Measurements from ENCODE around the gene MACF1. TPM values are rescaled to one million over a fixed set of nuclear protein-coding genes. Genes with fewer than 3 reads are reported as not detected.

Gene MACF1
- total RNA-seq, 1 donor from 2014 or later, result 222 TPM

DNA sequence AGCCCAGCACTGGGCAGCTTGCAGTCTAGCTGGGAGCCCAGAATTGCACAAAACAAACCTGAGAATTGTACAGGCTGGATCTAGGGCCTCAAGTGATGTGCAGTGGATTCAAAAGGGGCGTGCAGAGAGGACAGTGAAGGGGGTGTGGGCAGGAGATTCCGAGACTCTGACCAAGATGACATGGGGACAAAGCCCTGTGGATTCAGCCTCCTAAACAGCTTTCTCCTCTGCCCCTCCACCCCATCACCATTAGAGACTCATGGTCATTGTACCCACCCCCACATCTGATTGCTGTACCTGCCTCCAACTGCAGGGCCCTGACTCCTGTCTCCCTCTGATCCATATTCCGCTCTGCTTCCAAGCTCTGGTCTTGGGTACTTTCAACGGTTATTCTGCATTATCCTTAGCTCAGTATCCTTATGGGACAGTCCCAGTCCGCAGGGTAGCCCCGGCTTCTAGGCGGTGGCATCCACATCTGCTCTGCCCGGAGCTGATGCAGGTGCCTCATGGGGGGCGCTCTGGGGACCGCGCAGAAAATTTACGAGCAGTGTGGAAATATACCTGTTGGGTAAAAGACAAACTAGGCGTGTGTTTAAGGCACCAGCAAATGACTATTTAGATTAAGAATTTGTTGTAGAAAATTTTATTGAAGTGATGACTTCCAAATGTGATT, 285.2 kb downstream of the MACF1 start:
- no peaks in the 10 kb centered on the region for H3K4me1 ChIP-seq
- H3F3A ChIP-seq (ENCODE audit: low read depth), result peaks cover 45% of the 10 kb centered on the region
- no peak for DNase-seq (ENCODE audit: low spot score)
- no peaks in the 10 kb centered on the region for H3K79me2 ChIP-seq (ENCODE audit: low read depth)
- H4K20me1 ChIP-seq (ENCODE audit: low read depth), result peaks cover 25% of the 10 kb centered on the region
- H2AFZ ChIP-seq (replicated peaks), result no peak overlapping the region
- H3K27me3 ChIP-seq, result peaks cover 66% of the 10 kb centered on the region
- H3K27ac ChIP-seq, result no peak overlapping the region
- no peak overlapping the region for H3K4me3 ChIP-seq
- H3K9me3 ChIP-seq (ENCODE audit: low read depth), result no peaks in the 10 kb centered on the region
- no peak overlapping the region for H3K4me2 ChIP-seq
- H3K27me3 Mint-ChIP-seq (ENCODE audit: insufficient read depth, low read depth), result peaks cover 38% of the 10 kb centered on the region
- H3K36me3 ChIP-seq, result peaks cover 14% of the 10 kb centered on the region
- H3K27ac Mint-ChIP-seq, result no peak overlapping the region
- H3K4me3 Mint-ChIP-seq, result peak overlapping the region; percentile 63
- H3K9me3 Mint-ChIP-seq, result no peaks in the 10 kb centered on the region
- H3K4me1 Mint-ChIP-seq, result no peaks in the 10 kb centered on the region
- H3K9ac ChIP-seq, result no peak overlapping the region
- TF ChIP-seq EZH2 (IDR thresholded peaks at IDR 0.05) (no peak), EZH2phosphoT487 (IDR thresholded peaks at IDR 0.05) (no peak)
- TF ChIP-seq, protein P1, sequence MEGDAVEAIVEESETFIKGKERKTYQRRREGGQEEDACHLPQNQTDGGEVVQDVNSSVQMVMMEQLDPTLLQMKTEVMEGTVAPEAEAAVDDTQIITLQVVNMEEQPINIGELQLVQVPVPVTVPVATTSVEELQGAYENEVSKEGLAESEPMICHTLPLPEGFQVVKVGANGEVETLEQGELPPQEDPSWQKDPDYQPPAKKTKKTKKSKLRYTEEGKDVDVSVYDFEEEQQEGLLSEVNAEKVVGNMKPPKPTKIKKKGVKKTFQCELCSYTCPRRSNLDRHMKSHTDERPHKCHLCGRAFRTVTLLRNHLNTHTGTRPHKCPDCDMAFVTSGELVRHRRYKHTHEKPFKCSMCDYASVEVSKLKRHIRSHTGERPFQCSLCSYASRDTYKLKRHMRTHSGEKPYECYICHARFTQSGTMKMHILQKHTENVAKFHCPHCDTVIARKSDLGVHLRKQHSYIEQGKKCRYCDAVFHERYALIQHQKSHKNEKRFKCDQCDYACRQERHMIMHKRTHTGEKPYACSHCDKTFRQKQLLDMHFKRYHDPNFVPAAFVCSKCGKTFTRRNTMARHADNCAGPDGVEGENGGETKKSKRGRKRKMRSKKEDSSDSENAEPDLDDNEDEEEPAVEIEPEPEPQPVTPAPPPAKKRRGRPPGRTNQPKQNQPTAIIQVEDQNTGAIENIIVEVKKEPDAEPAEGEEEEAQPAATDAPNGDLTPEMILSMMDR (IDR thresholded peaks at IDR 0.05), result no peak
- peaks cover 14% of the 10 kb centered on the region for H3K36me3 Mint-ChIP-seq

- Histone ChIP-seq H3K36me3 (peaks cover 14% of the 10 kb centered on the region), H4K20me1 (ENCODE audit: low read depth) (peaks cover 25% of the 10 kb centered on the region), H3K4me1 (no peaks in the 10 kb centered on the region), H3K27me3 (peaks cover 70% of the 10 kb centered on the region), H2AFZ (replicated peaks) (peak overlapping the region; percentile 96), H3K27ac (no peak overlapping the region), H3K9me3 (ENCODE audit: low read depth) (no peaks in the 10 kb centered on the region), H3K4me3 (peak overlapping the region; percentile 50), H3K9ac (no peak overlapping the region), H3F3A (ENCODE audit: low read depth) (peaks cover 45% of the 10 kb centered on the region), H3K4me2 (peak overlapping the region; percentile 74), H3K79me2 (ENCODE audit: low read depth) (no peaks in the 10 kb centered on the region)
- peak overlapping the region; percentile 70 for H3K4me3 Mint-ChIP-seq
- H3K36me3 Mint-ChIP-seq, result peaks cover 7% of the 10 kb centered on the region
- peak; percentile 97 for TF ChIP-seq EZH2 (IDR thresholded peaks at IDR 0.05)
- peak; percentile 90 for TF ChIP-seq EZH2phosphoT487 (IDR thresholded peaks at IDR 0.05)
- TF ChIP-seq, protein P1 (IDR thresholded peaks at IDR 0.05), result no peak
- H3K9me3 Mint-ChIP-seq, result no peaks in the 10 kb centered on the region
- H3K4me1 Mint-ChIP-seq, result no peaks in the 10 kb centered on the region
- no peak overlapping the region for H3K27ac Mint-ChIP-seq
- peaks cover 39% of the 10 kb centered on the region for H3K27me3 Mint-ChIP-seq (ENCODE audit: insufficient read depth, low read depth)
- DNase-seq (ENCODE audit: low spot score), result peak; percentile 44
Observed at GRCh38 chr1:39490596-39491145, 286.2 kb downstream of the MACF1 start.

- peaks cover 70% of the 10 kb centered on the region for H3K27me3 ChIP-seq
- peak within 1 kb of the TSS; percentile 74 for H3K4me2 ChIP-seq
- no peaks in the 10 kb centered on the region for H3K79me2 ChIP-seq (ENCODE audit: low read depth)
- peak within 1 kb of the TSS; percentile 50 for H3K4me3 ChIP-seq
- H3K36me3 ChIP-seq, result peaks cover 7% of the 10 kb centered on the region
- Mint-ChIP-seq H3K4me3 (peak within 1 kb of the TSS; percentile 76), H3K27me3 (ENCODE audit: insufficient read depth, low read depth) (peaks cover 39% of the 10 kb centered on the region), H3K9me3 (no peaks in the 10 kb centered on the region), H3K36me3 (peaks cover 5% of the 10 kb centered on the region), H3K27ac (no peak within 1 kb of the TSS), H3K4me1 (no peaks in the 10 kb centered on the region)
- peak; percentile 87 for DNase-seq (ENCODE audit: low spot score)
- peaks cover 39% of the 10 kb centered on the region for H3F3A ChIP-seq (ENCODE audit: low read depth)
- H3K9me3 ChIP-seq (ENCODE audit: low read depth), result no peaks in the 10 kb centered on the region
- H4K20me1 ChIP-seq (ENCODE audit: low read depth), result peaks cover 25% of the 10 kb centered on the region
- no peaks in the 10 kb centered on the region for H3K4me1 ChIP-seq
- H3K9ac ChIP-seq, result no peak within 1 kb of the TSS
- peak within 1 kb of the TSS; percentile 96 for H2AFZ ChIP-seq (replicated peaks)
- TF ChIP-seq, protein P1 (IDR thresholded peaks at IDR 0.05), result no peak
- peak; percentile 84 for TF ChIP-seq EZH2 (IDR thresholded peaks at IDR 0.05)
- TF ChIP-seq EZH2phosphoT487 (IDR thresholded peaks at IDR 0.05), result peak; percentile 75
- no peak within 1 kb of the TSS for H3K27ac ChIP-seq
Observed at GRCh38 chr1:39491146-39491921, 286.8 kb downstream of the MACF1 start, which contains the start of gene BMP8A. Gene BMP8A (plus strand): TSS chr1:39491636. CDS start chr1:39491992, 356 bp downstream.

All from neural progenitor cell (in vitro differentiated cells).